HUES6 (cell line): ENCODE data around the gene SUSD6.

Experiments used
- H3K27ac ChIP-seq: 2 replicates; pipeline ENCODE4 v1.7.0; 2013; ENCODE audit warnings: low read depth, mild to moderate bottlenecking, low read length, inconsistent platforms
- H3K27me3 ChIP-seq: 2 replicates; pipeline ENCODE4 v1.6.1; 2013; ENCODE audit warnings: low read length; ENCODE audit not compliant: control insufficient read depth, insufficient read depth
- H3K36me3 ChIP-seq: 2 replicates; pipeline ENCODE4 v1.6.1; 2013; ENCODE audit warnings: low read length; ENCODE audit not compliant: control insufficient read depth, insufficient read depth
- H3K4me1 ChIP-seq: 2 replicates; pipeline ENCODE4 v1.6.1; 2013; ENCODE audit warnings: low read length; ENCODE audit not compliant: control insufficient read depth, insufficient read depth
- H3K4me3 ChIP-seq: 2 replicates; pipeline ENCODE4 v1.5.1; 2013; ENCODE audit warnings: low read depth, low read length
- H3K9ac ChIP-seq: one replicate; pipeline ENCODE4 v1.6.1; 2013; ENCODE audit warnings: mild to moderate bottlenecking, low read length
- H3K9me3 ChIP-seq: 2 replicates; pipeline ENCODE4 v1.6.1; 2013; ENCODE audit warnings: low read depth, low read length; ENCODE audit not compliant: control insufficient read depth, insufficient read depth

Gene SUSD6

DNA sequence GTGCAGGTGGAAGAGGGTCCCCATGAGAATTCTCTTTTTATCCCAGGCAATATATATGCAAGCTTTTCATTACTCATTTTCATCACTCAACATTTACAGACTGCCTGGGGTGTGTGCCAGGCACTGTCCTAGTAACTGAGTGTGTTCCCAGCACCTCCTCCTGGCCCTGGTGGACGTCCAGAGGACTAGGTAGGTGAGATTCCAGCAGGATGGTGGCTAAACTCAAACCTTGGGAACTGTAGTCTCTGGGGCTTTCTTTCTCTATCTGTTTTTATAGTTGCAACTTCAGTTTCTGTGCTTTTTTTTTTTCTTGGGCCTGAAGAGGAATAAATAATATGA is 63.8 kb downstream of the SUSD6 start:
- Histone ChIP-seq H3K27ac (no peak overlapping the region), H3K27me3 (no peaks in the 10 kb centered on the region), H3K4me3 (no peak overlapping the region), H3K9ac (no peak overlapping the region), H3K9me3 (no peaks in the 10 kb centered on the region), H3K4me1 (no peaks in the 10 kb centered on the region), H3K36me3 (no peaks in the 10 kb centered on the region)

GRCh38 chr14:69675877-69676416 is 64.6 kb downstream of the SUSD6 start:
- no peak overlapping the region for H3K4me3 ChIP-seq
- H3K4me1 ChIP-seq: no peaks in the 10 kb centered on the region
- no peaks in the 10 kb centered on the region for H3K9me3 ChIP-seq
- H3K27ac ChIP-seq: no peak overlapping the region
- H3K27me3 ChIP-seq: no peaks in the 10 kb centered on the region
- H3K9ac ChIP-seq: no peak overlapping the region
- no peaks in the 10 kb centered on the region for H3K36me3 ChIP-seq

- H3K4me1 ChIP-seq: no peaks in the 10 kb centered on the region
- no peaks in the 10 kb centered on the region for H3K9me3 ChIP-seq
- H3K4me3 ChIP-seq: no peak overlapping the region
- no peaks in the 10 kb centered on the region for H3K36me3 ChIP-seq
- no peaks in the 10 kb centered on the region for H3K27me3 ChIP-seq
- H3K27ac ChIP-seq: no peak overlapping the region
- H3K9ac ChIP-seq: no peak overlapping the region
These were observed 65.3 kb downstream of the SUSD6 start for GRCh38 chr14:69676723-69677122.

DNA sequence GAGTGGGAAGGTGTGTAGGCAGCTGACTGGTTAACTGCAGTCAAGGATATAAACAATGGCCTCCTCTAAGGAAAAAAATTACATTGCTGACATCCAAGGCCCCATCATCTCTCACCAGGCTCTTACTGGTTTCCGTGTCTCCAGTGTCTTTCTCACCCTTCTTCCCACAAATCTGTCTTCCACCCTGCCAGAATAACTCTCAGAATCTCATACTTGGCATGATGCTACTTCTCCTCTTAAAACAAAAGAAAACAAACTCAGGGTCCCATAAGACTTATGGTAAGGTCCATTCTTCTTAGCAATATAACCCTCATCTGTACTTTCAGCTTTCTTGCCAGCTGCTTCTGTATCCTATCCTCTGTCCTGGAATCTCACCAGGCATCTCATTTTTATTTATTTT is 68.9 kb downstream of the SUSD6 start:
- no peaks in the 10 kb centered on the region for H3K4me1 ChIP-seq

GRCh38 chr14:69682136-69682535 is 70.7 kb downstream of the SUSD6 start:
- Histone ChIP-seq H3K4me3 (no peak overlapping the region), H3K4me1 (no peaks in the 10 kb centered on the region), H3K27ac (no peak overlapping the region), H3K9me3 (no peaks in the 10 kb centered on the region), H3K9ac (no peak overlapping the region), H3K36me3 (no peaks in the 10 kb centered on the region), H3K27me3 (no peaks in the 10 kb centered on the region)

More for the DNA sequence above, 68.9 kb downstream of the SUSD6 start:
- no peaks in the 10 kb centered on the region for H3K27me3 ChIP-seq
- H3K9me3 ChIP-seq: no peaks in the 10 kb centered on the region
- H3K36me3 ChIP-seq: no peaks in the 10 kb centered on the region
- no peak overlapping the region for H3K27ac ChIP-seq
- no peak overlapping the region for H3K9ac ChIP-seq
- H3K4me3 ChIP-seq: no peak overlapping the region

GRCh38 chr14:69682621-69683263 is 71.3 kb downstream of the SUSD6 start:
- no peak overlapping the region for H3K4me3 ChIP-seq
- H3K9me3 ChIP-seq: no peaks in the 10 kb centered on the region
- no peak overlapping the region for H3K27ac ChIP-seq
- H3K9ac ChIP-seq: no peak overlapping the region
- no peaks in the 10 kb centered on the region for H3K36me3 ChIP-seq
- no peaks in the 10 kb centered on the region for H3K27me3 ChIP-seq
- no peaks in the 10 kb centered on the region for H3K4me1 ChIP-seq

GRCh38 chr14:69683971-69684370 is 72.6 kb downstream of the SUSD6 start:
- no peak overlapping the region for H3K27ac ChIP-seq
- no peaks in the 10 kb centered on the region for H3K9me3 ChIP-seq
- H3K4me3 ChIP-seq: no peak overlapping the region
- no peak overlapping the region for H3K9ac ChIP-seq
- no peaks in the 10 kb centered on the region for H3K27me3 ChIP-seq
- H3K4me1 ChIP-seq: no peaks in the 10 kb centered on the region
- H3K36me3 ChIP-seq: no peaks in the 10 kb centered on the region

- Histone ChIP-seq H3K9ac (no peak overlapping the region), H3K27ac (no peak overlapping the region), H3K27me3 (no peaks in the 10 kb centered on the region)
These were observed 73.2 kb downstream of the SUSD6 start for GRCh38 chr14:69684461-69685217.

DNA sequence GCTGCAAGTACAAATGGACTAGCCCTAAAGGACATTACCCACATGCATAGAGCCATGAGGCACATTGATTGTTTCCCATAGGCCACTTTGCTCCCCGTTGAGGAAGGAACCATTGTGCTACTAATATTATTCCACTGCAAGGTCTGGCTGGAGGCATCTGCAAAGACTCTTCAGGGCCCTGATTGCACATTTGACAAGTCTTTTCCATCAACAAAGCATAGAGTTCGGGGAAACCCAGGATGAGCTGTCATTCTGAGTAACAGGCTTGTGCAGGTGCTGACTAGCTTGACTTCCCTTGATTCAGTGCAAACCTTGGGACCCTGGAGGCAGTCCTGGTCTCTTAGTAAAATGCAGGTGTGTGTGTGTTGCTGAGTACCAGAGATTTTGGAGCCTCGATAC is 73.8 kb downstream of the SUSD6 start:
- Histone ChIP-seq H3K4me3 (no peak overlapping the region), H3K27me3 (no peaks in the 10 kb centered on the region), H3K9ac (no peak overlapping the region), H3K9me3 (no peaks in the 10 kb centered on the region), H3K4me1 (no peaks in the 10 kb centered on the region), H3K36me3 (no peaks in the 10 kb centered on the region), H3K27ac (no peak overlapping the region)

More at GRCh38 chr14:69684461-69685217, 73.2 kb downstream of the SUSD6 start:
- Histone ChIP-seq H3K4me3 (no peak overlapping the region), H3K9me3 (no peaks in the 10 kb centered on the region), H3K4me1 (no peaks in the 10 kb centered on the region), H3K36me3 (no peaks in the 10 kb centered on the region)

DNA sequence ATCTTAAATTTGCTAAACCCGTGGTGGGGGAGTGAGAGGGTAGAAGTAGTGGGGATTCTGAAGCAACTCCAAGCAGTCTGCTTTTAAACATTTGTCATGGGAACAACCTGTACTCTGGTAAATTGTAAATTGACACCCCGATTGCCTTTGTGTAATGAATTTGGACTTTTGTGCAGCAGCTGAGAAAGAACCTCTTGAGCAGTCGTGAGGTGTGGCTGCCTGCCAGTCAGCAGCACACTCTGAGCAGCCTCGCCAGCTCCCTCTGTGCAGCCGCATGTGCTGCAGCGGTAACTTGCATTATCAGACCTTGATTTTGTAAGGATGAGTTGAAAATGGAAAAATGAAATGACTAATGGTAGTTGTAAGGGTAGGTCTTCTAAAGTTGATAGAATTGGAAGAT is 74.3 kb downstream of the SUSD6 start:
- Histone ChIP-seq H3K9me3 (no peaks in the 10 kb centered on the region), H3K36me3 (no peaks in the 10 kb centered on the region), H3K27ac (no peak overlapping the region), H3K27me3 (no peaks in the 10 kb centered on the region), H3K4me3 (no peak overlapping the region), H3K4me1 (no peaks in the 10 kb centered on the region), H3K9ac (no peak overlapping the region)

- Histone ChIP-seq H3K4me3 (no peak overlapping the region), H3K4me1 (peaks cover 1% of the 10 kb centered on the region; the same call in 1 of the 2 replicates), H3K36me3 (no peaks in the 10 kb centered on the region), H3K27me3 (no peaks in the 10 kb centered on the region), H3K9me3 (no peaks in the 10 kb centered on the region), H3K9ac (no peak overlapping the region), H3K27ac (no peak overlapping the region)
These were observed 76.4 kb downstream of the SUSD6 start for GRCh38 chr14:69687606-69688298.
